ENCODE measurements around the gene THADA.

Gene THADA

GRCh38 chr2:43184339-43184895 is 411.4 kb downstream of the THADA start:
- Histone ChIP-seq H3K4me3 (ENCODE audit: low read depth, low read length) (no peak overlapping the region), H3K36me3 (ENCODE audit: control insufficient read depth, insufficient read depth, low read length) (no peaks in the 10 kb centered on the region), H3K4me1 (peaks cover under 1% of the 10 kb centered on the region), H2AFZ (no peak overlapping the region), H3K27ac (no peak overlapping the region), H3K27me3 (ENCODE audit: control insufficient read depth, insufficient read depth, low read length) (no peaks in the 10 kb centered on the region), H3K79me2 (no peaks in the 10 kb centered on the region), H3K9me3 (ENCODE audit: control insufficient read depth, low read length) (no peaks in the 10 kb centered on the region), H3K4me2 (ENCODE audit: low read length) (no peak overlapping the region), H3K9ac (no peak overlapping the region)
- no peak for TF ChIP-seq CTCF (IDR thresholded peaks at IDR 0.05)

- Histone ChIP-seq H3K4me3 (ENCODE audit: low read depth, low read length) (no peak overlapping the region), H3K9ac (no peak overlapping the region), H3K79me2 (no peaks in the 10 kb centered on the region), H3K27me3 (ENCODE audit: control insufficient read depth, insufficient read depth, low read length) (no peaks in the 10 kb centered on the region), H3K4me1 (peaks cover 5% of the 10 kb centered on the region), H3K36me3 (ENCODE audit: control insufficient read depth, insufficient read depth, low read length) (no peaks in the 10 kb centered on the region), H3K27ac (no peak overlapping the region), H3K4me2 (ENCODE audit: low read length) (no peak overlapping the region), H2AFZ (no peak overlapping the region), H3K9me3 (ENCODE audit: control insufficient read depth, low read length) (no peaks in the 10 kb centered on the region)
- TF ChIP-seq CTCF (IDR thresholded peaks at IDR 0.05) = no peak
Measured at GRCh38 chr2:43183743-43184142, 412.1 kb downstream of the THADA start.

DNA sequence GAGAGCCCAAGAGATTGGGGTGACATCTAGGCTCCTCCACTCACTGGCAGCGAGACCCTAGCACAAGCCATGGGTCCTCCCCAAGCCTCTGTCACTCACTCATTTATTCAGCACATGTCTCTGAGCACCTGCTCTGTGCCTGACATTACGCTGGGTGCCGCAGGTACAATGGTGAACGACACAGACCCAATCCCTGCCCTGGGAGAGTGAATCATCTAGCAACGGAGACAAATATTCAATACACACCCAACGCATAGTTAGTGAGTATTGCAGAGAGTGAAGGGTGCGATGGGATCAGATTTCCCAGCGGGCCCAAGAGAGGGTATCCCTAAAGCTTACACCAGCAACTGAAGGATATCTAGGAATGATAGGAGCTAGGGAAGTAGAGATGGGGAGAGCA is 414.9 kb downstream of the THADA start:
- no peak overlapping the region for H3K27ac ChIP-seq
- no peaks in the 10 kb centered on the region for H3K27me3 ChIP-seq (ENCODE audit: control insufficient read depth, insufficient read depth, low read length)
- no peaks in the 10 kb centered on the region for H3K79me2 ChIP-seq
- TF ChIP-seq CTCF (IDR thresholded peaks at IDR 0.05) = no peak
- H2AFZ ChIP-seq = no peak overlapping the region
- peaks cover 18% of the 10 kb centered on the region for H3K4me1 ChIP-seq
- no peak overlapping the region for H3K9ac ChIP-seq
- H3K9me3 ChIP-seq (ENCODE audit: control insufficient read depth, low read length) = no peaks in the 10 kb centered on the region
- no peaks in the 10 kb centered on the region for H3K36me3 ChIP-seq (ENCODE audit: control insufficient read depth, insufficient read depth, low read length)
- no peak overlapping the region for H3K4me2 ChIP-seq (ENCODE audit: low read length)
- no peak overlapping the region for H3K4me3 ChIP-seq (ENCODE audit: low read depth, low read length)

Data from parathyroid adenoma (tissue), 2 donors.